Measurements from ENCODE around the gene ZNF385C. TPM values are rescaled to one million over a fixed set of nuclear protein-coding genes. Genes with fewer than 3 reads are reported as not detected.
A peak's percentile ranks its signal among the peaks of the same experiment; 100 is the strongest.

Gene ZNF385C
- total RNA-seq, 4 donors from 2014 or later = 0.27 to 0.48 TPM; not detected in 2

DNA sequence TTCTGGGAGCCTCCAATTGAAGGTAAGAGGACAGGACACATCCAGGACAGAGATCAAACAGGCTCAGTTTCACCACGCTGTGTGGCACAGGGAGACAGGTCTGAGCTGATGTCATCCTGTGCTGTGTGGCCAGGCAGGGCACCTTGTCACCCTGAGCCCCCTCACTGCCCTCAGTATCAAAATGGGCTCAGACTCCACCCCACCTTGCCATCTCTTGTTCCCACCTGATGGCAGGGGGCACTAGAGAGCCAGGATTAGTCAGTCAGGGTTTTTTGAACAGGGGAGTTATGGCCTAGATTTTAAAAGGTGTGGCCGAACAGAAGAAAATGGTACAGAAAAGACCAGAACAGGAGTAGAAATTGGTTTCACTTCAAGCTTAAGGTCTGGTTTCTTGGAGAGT, 20.3 kb upstream of the ZNF385C start:
- peaks cover 18 to 26% (median 22%) of the 10 kb centered on the region in 4 donors for H3K4me1 ChIP-seq
- no peaks in the 10 kb centered on the region for H3K27me3 ChIP-seq
- intact Hi-C loops (cut with DNase I; ENCODE audit: low total_unique reads) (loop anchor here (5.0 kb wide), 2 partner anchors 51 to 156 kb away; no protein-coding TSS in a partner anchor), in situ Hi-C loops (cut with MboI; ENCODE audit: low pct_ligation_motif_present in 1 of 4, low pct_unique_long_range_greater_than_20kb in 1 of 4, low sequenced_read_pairs in 3 of 4) (loop anchor here in 2 of 4 donors (10.0 kb wide), 1 partner anchor 154 kb away; the partner anchor contains the start of gene CNP (in 2 of the 2))
- WGBS, 2 donors (ENCODE audit: low coverage in 1 of 2) = 67 to 74% methylated on average over 1 to 2 of the region's 2 CpGs
- no peak for DNase-seq
- H3K27ac ChIP-seq = no peak overlapping the region
- H3K4me3 ChIP-seq = no peak overlapping the region
- H3K9me3 ChIP-seq = no peaks in the 10 kb centered on the region
- H3K36me3 ChIP-seq = no peaks in the 10 kb centered on the region
- TF ChIP-seq POLR2A (IDR thresholded peaks at IDR 0.05) = no peak
- TF ChIP-seq, protein P1, sequence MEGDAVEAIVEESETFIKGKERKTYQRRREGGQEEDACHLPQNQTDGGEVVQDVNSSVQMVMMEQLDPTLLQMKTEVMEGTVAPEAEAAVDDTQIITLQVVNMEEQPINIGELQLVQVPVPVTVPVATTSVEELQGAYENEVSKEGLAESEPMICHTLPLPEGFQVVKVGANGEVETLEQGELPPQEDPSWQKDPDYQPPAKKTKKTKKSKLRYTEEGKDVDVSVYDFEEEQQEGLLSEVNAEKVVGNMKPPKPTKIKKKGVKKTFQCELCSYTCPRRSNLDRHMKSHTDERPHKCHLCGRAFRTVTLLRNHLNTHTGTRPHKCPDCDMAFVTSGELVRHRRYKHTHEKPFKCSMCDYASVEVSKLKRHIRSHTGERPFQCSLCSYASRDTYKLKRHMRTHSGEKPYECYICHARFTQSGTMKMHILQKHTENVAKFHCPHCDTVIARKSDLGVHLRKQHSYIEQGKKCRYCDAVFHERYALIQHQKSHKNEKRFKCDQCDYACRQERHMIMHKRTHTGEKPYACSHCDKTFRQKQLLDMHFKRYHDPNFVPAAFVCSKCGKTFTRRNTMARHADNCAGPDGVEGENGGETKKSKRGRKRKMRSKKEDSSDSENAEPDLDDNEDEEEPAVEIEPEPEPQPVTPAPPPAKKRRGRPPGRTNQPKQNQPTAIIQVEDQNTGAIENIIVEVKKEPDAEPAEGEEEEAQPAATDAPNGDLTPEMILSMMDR (IDR thresholded peaks at IDR 0.05) = peak; percentile 19 to 45 (median 31)

DNA sequence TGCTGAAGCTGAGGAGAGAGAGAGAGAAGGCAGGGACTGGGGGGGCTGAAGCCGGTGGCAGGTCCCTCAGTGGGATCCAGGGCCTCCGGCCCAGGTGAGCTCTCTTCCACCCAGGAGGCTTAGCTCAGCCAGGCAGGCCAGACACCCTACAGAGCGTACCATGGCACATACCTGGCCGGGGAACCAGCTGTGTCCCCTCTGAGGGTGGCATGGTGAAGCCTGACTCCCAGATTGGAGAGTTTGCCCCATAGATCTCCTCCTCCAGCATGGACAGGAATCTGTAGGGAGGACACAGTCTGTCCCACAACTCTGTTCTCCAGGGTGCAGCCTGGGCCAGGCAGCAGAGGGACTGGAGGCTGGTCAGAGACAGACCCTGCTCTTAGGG, 19.8 kb upstream of the ZNF385C start:
- Histone ChIP-seq H3K36me3 (no peaks in the 10 kb centered on the region), H3K27ac (no peak overlapping the region), H3K9me3 (no peaks in the 10 kb centered on the region), H3K4me1 (peaks cover 21 to 29% (median 25%) of the 10 kb centered on the region in 4 donors), H3K4me3 (no peak overlapping the region), H3K27me3 (no peaks in the 10 kb centered on the region)
- in situ Hi-C loops (cut with MboI; ENCODE audit: low pct_ligation_motif_present in 1 of 4, low pct_unique_long_range_greater_than_20kb in 1 of 4, low sequenced_read_pairs in 3 of 4) (loop anchor here in 2 of 4 donors (10.0 kb wide), 1 partner anchor 153 kb away; the partner anchor contains the start of gene CNP (in 2 of the 2)), intact Hi-C loops (cut with DNase I; ENCODE audit: low total_unique reads) (loop anchor here (5.0 kb wide), 2 partner anchors 51 to 156 kb away; no protein-coding TSS in a partner anchor)
- TF ChIP-seq POLR2AphosphoS5 (IDR thresholded peaks at IDR 0.05) (no peak), EP300 (IDR thresholded peaks at IDR 0.05; ENCODE audit: low read depth) (no peak), POLR2A (IDR thresholded peaks at IDR 0.05) (no peak)
- TF ChIP-seq, protein P1 (IDR thresholded peaks at IDR 0.05) = no peak
- WGBS, 2 donors (ENCODE audit: low coverage in 1 of 2) = 81% methylated on average over 3 of the region's 4 CpGs; no CpG with 5 or more reads in 1 of the 2 donors
- no peak for DNase-seq

DNA sequence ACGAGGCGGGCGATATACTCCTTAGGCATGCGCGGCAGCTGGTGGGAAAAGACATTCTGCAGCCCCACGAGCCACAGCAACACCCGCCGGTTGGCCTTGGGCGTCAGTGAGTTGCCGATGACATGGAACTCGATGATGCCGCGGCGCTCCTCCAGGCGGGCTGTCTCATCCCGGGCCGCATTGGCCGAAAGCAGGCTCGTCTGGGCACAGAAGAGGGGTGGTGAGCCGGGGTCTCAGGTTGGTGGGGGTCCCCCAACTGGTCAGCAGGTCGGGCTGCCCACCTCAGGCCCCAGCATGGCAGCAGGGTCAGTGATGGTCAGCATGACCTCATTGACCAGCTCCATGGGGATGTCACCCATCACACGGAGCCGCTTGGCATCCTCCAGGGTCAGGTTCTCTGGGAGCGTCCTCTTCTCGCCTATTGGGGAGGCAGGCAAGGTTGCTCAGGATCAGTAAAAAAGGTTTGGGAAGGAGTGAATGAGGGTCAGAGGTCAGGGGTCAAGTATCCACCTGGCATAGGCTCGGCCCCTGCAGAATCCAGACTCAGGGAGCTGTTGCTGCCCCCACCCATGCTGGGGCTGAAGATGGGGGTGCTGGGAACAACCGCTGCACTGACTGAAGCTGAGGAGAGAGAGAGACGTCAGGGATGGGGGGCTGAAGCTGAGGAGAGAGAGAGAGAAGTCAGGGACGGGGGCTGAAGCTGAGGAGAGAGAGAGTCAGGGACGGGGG, 19.3 kb upstream of the ZNF385C start:
- Histone ChIP-seq H3K4me1 (peaks cover 26 to 34% (median 28%) of the 10 kb centered on the region in 4 donors), H3K27me3 (no peaks in the 10 kb centered on the region), H3K4me3 (no peak overlapping the region), H3K27ac (no peak overlapping the region), H3K36me3 (no peaks in the 10 kb centered on the region), H3K9me3 (no peaks in the 10 kb centered on the region)
- DNase-seq = no peak
- TF ChIP-seq EP300 (IDR thresholded peaks at IDR 0.05; ENCODE audit: low read depth) (no peak), POLR2AphosphoS5 (IDR thresholded peaks at IDR 0.05) (no peak), POLR2A (IDR thresholded peaks at IDR 0.05) (no peak)
- TF ChIP-seq, protein P1 (IDR thresholded peaks at IDR 0.05) = no peak
- intact Hi-C loops (cut with DNase I; ENCODE audit: low total_unique reads) = loop anchor here (5.0 kb wide), 2 partner anchors 50 to 155 kb away; no protein-coding TSS in a partner anchor
- WGBS, 2 donors (ENCODE audit: low coverage in 1 of 2) = 80 to 89% methylated on average over 1 to 30 of the region's 30 CpGs
- in situ Hi-C loops (cut with MboI; ENCODE audit: low pct_ligation_motif_present in 1 of 4, low pct_unique_long_range_greater_than_20kb in 1 of 4, low sequenced_read_pairs in 3 of 4) = loop anchor here in 2 of 4 donors (10.0 kb wide), 1 partner anchor 153 kb away; the partner anchor contains the start of gene CNP (in 2 of the 2)

DNA sequence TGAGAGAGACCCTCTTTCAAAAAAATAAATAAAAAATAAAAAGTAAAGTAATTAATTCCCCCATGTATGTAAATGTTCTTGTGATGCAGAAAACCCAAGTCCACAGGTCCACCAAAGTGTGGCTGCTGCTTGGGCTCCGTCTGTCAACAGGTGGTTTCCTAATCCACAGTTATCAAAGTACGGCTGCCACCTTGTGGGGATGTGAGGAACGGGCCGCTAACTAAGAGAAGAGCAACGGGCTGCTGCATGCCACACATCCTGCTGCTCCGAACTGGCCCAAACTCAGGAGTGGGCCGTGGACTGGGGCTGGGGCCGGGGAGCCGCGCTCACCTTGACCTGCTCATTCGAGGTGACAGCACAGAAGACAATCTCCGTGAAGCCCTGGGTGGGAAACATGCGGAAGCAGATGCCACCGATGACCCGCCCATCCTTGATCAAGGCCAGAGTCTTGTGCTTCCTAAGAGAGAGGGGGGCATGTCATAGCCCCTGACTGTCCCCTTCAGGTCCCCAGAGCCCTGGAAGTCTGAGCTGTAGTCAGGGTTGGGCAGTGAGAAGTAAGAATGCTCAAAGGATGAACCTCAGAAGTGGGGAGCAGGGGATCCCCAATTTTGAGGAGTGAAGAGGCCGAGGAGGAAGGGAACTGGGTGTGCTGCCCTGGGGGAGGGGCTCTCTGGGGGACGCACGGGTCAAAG, 18.6 kb upstream of the ZNF385C start:
- in situ Hi-C loops (cut with MboI; ENCODE audit: low pct_ligation_motif_present in 1 of 4, low pct_unique_long_range_greater_than_20kb in 1 of 4, low sequenced_read_pairs in 3 of 4) = loop anchor here in 2 of 4 donors (10.0 kb wide), 1 partner anchor 152 kb away; the partner anchor contains the start of gene CNP (in 2 of the 2)
- Histone ChIP-seq H3K36me3 (no peaks in the 10 kb centered on the region), H3K9me3 (no peaks in the 10 kb centered on the region), H3K27me3 (no peaks in the 10 kb centered on the region), H3K27ac (no peak overlapping the region), H3K4me1 (peaks cover 22 to 32% (median 24%) of the 10 kb centered on the region in 4 donors), H3K4me3 (no peak overlapping the region)
- TF ChIP-seq, protein P1 (IDR thresholded peaks at IDR 0.05) = peak; percentile 78 to 92 (median 84)
- no peak for TF ChIP-seq POLR2A (IDR thresholded peaks at IDR 0.05)
- WGBS, 2 donors (ENCODE audit: low coverage in 1 of 2) = 0 to 32% methylated on average over 1 to 18 of the region's 18 CpGs
- intact Hi-C loops (cut with DNase I; ENCODE audit: low total_unique reads) = loop anchor here (5.0 kb wide), 2 partner anchors 50 to 155 kb away; no protein-coding TSS in a partner anchor
- peak; percentile 90 for DNase-seq
